HepG2 (cell line): ENCODE measurements around the gene EVI2B. TPM values are rescaled to one million over a fixed set of nuclear protein-coding genes. Genes with fewer than 3 reads are reported as not detected.

Experiments
- ATAC-seq: fragments of 200-7000 bp; cut with Tn5 transposase; 3 replicates; pipeline ENCODE4 v1.9.1; 2020; ENCODE audit warnings: mild to moderate bottlenecking, moderate library complexity
- Bru-seq: library from RNA; stranded (reverse); fragments of 400-500 nt; gene quantifications from one replicate; lab custom pipeline; 2021; lab: Mats Ljungman, UMichigan
- BruChase-seq, 2 experiments: library from RNA; stranded (reverse); fragments of 400-500 nt; gene quantifications; one replicate each; lab custom pipeline; 2021; lab: Mats Ljungman, UMichigan
- BruUV-seq: library from RNA; stranded (reverse); fragments of 400-500 nt; replicated peaks from 2 replicates; lab custom pipeline; 2021; lab: Mats Ljungman, UMichigan
- CTCF ChIA-PET: fragments of 300-600 bp; formaldehyde crosslinking; extraction: SDS; loops from one replicate; lab custom pipeline; 2021; ENCODE audit warnings: low total read pairs, inconsistent platforms, low intra/inter-chr PET ratio; lab: Yijun Ruan, JAX
- POLR2A ChIA-PET: fragments of 350-600 bp; sonication (Branson Sonifier 250); formaldehyde crosslinking; loops from one replicate; lab custom pipeline; 2020; ENCODE audit warnings: antibody characterized with exemption, inconsistent platforms; lab: Yijun Ruan, JAX
- DNase-seq: peaks from one replicate; pipeline ENCODE4 v3.0.0-alpha.2; 2015; ENCODE audit warnings: low spot score
- FAIRE-seq: peaks from 3 replicates; lab custom pipeline; 2011; peaks lifted over from hg19 to GRCh38; lab: Jason Lieb, UNC
- H2AFZ ChIP-seq: one replicate; pipeline ENCODE4 v1.6.1; 2011; ENCODE audit warnings: low read length, inconsistent platforms
- H3K27ac ChIP-seq: fragments of 300-600 bp; 3 replicates; pipeline ENCODE4 v1.8.0; 2011; ENCODE audit warnings: mixed run types, mild to moderate bottlenecking, mixed read lengths, low read length, inconsistent platforms; ENCODE audit not compliant: insufficient read depth; ENCODE audit errors: extremely low read length
- H3K27me3 ChIP-seq, 2 experiments: fragments of 200-600 bp in 1 of 2; 2 replicates in 1 of 2; 3 replicates in 1 of 2; pipeline versions ENCODE4 v1.6.0 to v1.8.0; 2011; ENCODE audit warnings: low read length in 2 of 2, mild to moderate bottlenecking in 2 of 2, moderate library complexity in 2 of 2, inconsistent platforms in 1 of 2; ENCODE audit not compliant: insufficient read depth in 2 of 2, control insufficient read depth in 1 of 2
- H3K36me3 ChIP-seq, 2 experiments: fragments of 200-600 bp in 1 of 2; replicated peaks in 1 of 2; 2 replicates in 1 of 2; 3 replicates in 1 of 2; pipeline versions ENCODE4 v1.5.1 to v1.8.0; 2011; ENCODE audit warnings: low read length in 2 of 2, inconsistent platforms in 1 of 2; ENCODE audit not compliant: insufficient read depth in 2 of 2, control insufficient read depth in 1 of 2
- H3K4me1 ChIP-seq: 2 replicates; pipeline ENCODE4 v1.5.1; 2012; ENCODE audit warnings: low read length, inconsistent platforms; ENCODE audit not compliant: insufficient read depth
- H3K4me2 ChIP-seq: 2 replicates; pipeline ENCODE4 v1.6.0; 2011; ENCODE audit warnings: low read depth, low read length, inconsistent platforms
- H3K4me3 ChIP-seq, 3 experiments: fragments of 200-600 bp in 1 of 3; sonication (generic), shearing (Covaris generic) in 1 of 3; replicated peaks in 1 of 3; 2 replicates each; pipeline ENCODE4 v1.5.1; 2011 to 2016; ENCODE audit warnings: low read length in 3 of 3, inconsistent platforms in 2 of 3, low read depth in 2 of 3, mild to moderate bottlenecking in 2 of 3, control low read depth in 1 of 3, mixed read lengths in 1 of 3; ENCODE audit not compliant: insufficient read depth in 1 of 3
- H3K79me2 ChIP-seq: one replicate; pipeline ENCODE4 v1.6.1; 2011; ENCODE audit warnings: low read length, inconsistent platforms; ENCODE audit not compliant: insufficient read depth
- H3K9ac ChIP-seq: 2 replicates; pipeline ENCODE4 v1.6.0; 2011; ENCODE audit warnings: mild to moderate bottlenecking, low read depth, low read length, inconsistent platforms; ENCODE audit not compliant: insufficient read depth
- H3K9me3 ChIP-seq: 2 replicates; pipeline ENCODE4 v1.5.1; 2012; ENCODE audit warnings: mild to moderate bottlenecking, low read length
- H4K20me1 ChIP-seq: 2 replicates; pipeline ENCODE4 v1.6.0; 2011; ENCODE audit warnings: inconsistent platforms, mild to moderate bottlenecking, low read length, moderate library complexity; ENCODE audit not compliant: insufficient read depth
- ARID5B ChIP-seq: IDR thresholded peaks from 2 replicates; pipeline ENCODE4 v1.4.0; 2020; ENCODE audit warnings: mild to moderate bottlenecking, missing genetic modification reagents
- BORCS8-MEF2B ChIP-seq: sonication (generic); formaldehyde crosslinking; IDR thresholded peaks from 2 replicates; pipeline ENCODE4 v1.8.0; 2022; ENCODE audit warnings: mild to moderate bottlenecking, missing genetic modification reagents
- FOXM1 ChIP-seq: sonication (generic); formaldehyde crosslinking; IDR thresholded peaks from 2 replicates; pipeline ENCODE4 v1.5.0; 2020; ENCODE audit warnings: missing genetic modification reagents
- KLF6 ChIP-seq: IDR thresholded peaks from 2 replicates; pipeline ENCODE4 v1.8.0; 2016; ENCODE audit warnings: missing biosample characterization, missing genetic modification reagents
- PCBP2 ChIP-seq: fragments of 200-400 bp; formaldehyde crosslinking; optimal IDR thresholded peaks from 2 replicates; pipeline ENCODE3; 2018; ENCODE audit warnings: low read length, low read depth; ENCODE audit not compliant: poor library complexity, severe bottlenecking
- SPEN ChIP-seq: sonication (generic); formaldehyde crosslinking; IDR thresholded peaks from 2 replicates; pipeline ENCODE4 v1.5.1; 2020; ENCODE audit warnings: low read depth, mild to moderate bottlenecking, missing genetic modification reagents
- UBTF ChIP-seq: sonication (generic); formaldehyde crosslinking; IDR thresholded peaks from 2 replicates; pipeline ENCODE4 v1.4.0; 2020; ENCODE audit warnings: mild to moderate bottlenecking, missing genetic modification reagents
- ZNF280B ChIP-seq: sonication (generic); formaldehyde crosslinking; IDR thresholded peaks from 2 replicates; pipeline ENCODE4 v1.5.0; 2020; ENCODE audit warnings: missing genetic modification reagents, mild to moderate bottlenecking, borderline replicate concordance
- ZNF530 ChIP-seq: sonication (generic); formaldehyde crosslinking; IDR thresholded peaks from 2 replicates; pipeline ENCODE4 v1.5.0; 2020; ENCODE audit warnings: low read depth, mild to moderate bottlenecking, missing genetic modification reagents
- WGBS: methylation state at CpG from one replicate; pipeline ENCODE4 v1.1.6; 2017; ENCODE audit warnings: low lambda C conversion rate; 5-methylcytosine and 5-hydroxymethylcytosine counted together
- in situ Hi-C: cut with HindIII; loops from 2 replicates; pipeline ENCODE4 v1.10.0; 2017; ENCODE audit warnings: low pct_unique_long_range_greater_than_20kb; ENCODE audit not compliant: extremely low pct_ligation_motif_present
- intact Hi-C: fragments of 100-400 bp; cut with micrococcal nuclease; formaldehyde crosslinking; loops from one replicate; pipeline ENCODE4 v1.10.0; 2022; ENCODE audit not compliant: unreplicated experiment
- long read RNA-seq, 2 experiments: library from RNA in 1 of 2; library from polyadenylated mRNA in 1 of 2; stranded (forward) in 1 of 2; unstranded in 1 of 2; transcript quantifications; one replicate each; pipeline ENCODE4 v2.0.0, GENCODE V29; 2019 to 2022
- polyA minus RNA-seq, 3 experiments: library from RNA; depleted of rRNA, polyadenylated mRNA; stranded (reverse); fragments of >200 nt; gene quantifications; 2 replicates each; pipeline ENCODE4 v1.2.3, GENCODE V29; 2011; ENCODE audit warnings: low replicate concordance in 1 of 3
- polyA plus RNA-seq, 8 experiments: library from polyadenylated mRNA; depleted of rRNA in 3 of 8; stranded (reverse) in 7 of 8; unstranded in 1 of 8; fragments of >200 nt; fragmentation: Illumina TruSeq in 4 of 8; extraction: Trizol in 4 of 8; gene quantifications; 2 replicates each; pipeline versions ENCODE4 v1.2.1 to v1.2.3, GENCODE V29; 2011 to 2016; ENCODE audit warnings: low read depth in 4 of 8, missing spikeins in 1 of 8, mixed read lengths in 1 of 8; ENCODE audit not compliant: insufficient read depth in 1 of 8
- total RNA-seq, 5 experiments: library from RNA; depleted of rRNA; stranded (reverse); fragments of >200 nt; fragmentation: Illumina TruSeq; extraction: Trizol; gene quantifications; 2 replicates each; pipeline ENCODE4 v1.2.3, GENCODE V29; 2016; ENCODE audit warnings: low read depth in 1 of 5

The EVI2B gene
- not detected in 2 replicates for total RNA-seq (2016; rRNA removed; fragmentation: Illumina TruSeq; extraction: Trizol)
- not detected in 2 replicates for total RNA-seq (2016; cell fraction: cytosol; rRNA removed; fragmentation: Illumina TruSeq; extraction: Trizol; ENCODE audit: low read depth)
- not detected in 2 replicates for total RNA-seq (2016; cell fraction: insoluble cytoplasmic fraction; rRNA removed; fragmentation: Illumina TruSeq; extraction: Trizol)
- total RNA-seq (2016; cell fraction: membrane; rRNA removed; fragmentation: Illumina TruSeq; extraction: Trizol), result not detected in 2 replicates
- total RNA-seq (2016; cell fraction: nucleus; rRNA removed; fragmentation: Illumina TruSeq; extraction: Trizol), result not detected in 2 replicates
- polyA plus RNA-seq (2011; rRNA removed), result not detected in 2 replicates
- polyA plus RNA-seq (2011; cell fraction: cytosol; rRNA removed), result not detected in 2 replicates
- polyA plus RNA-seq (2011; cell fraction: nucleus; rRNA removed), result not detected in 2 replicates
- not detected in 2 replicates for polyA plus RNA-seq (2012)
- polyA plus RNA-seq (2016; cell fraction: cytosol; fragmentation: Illumina TruSeq; extraction: Trizol; ENCODE audit: low read depth), result not detected in 2 replicates
- not detected in 2 replicates for polyA plus RNA-seq (2016; cell fraction: insoluble cytoplasmic fraction; fragmentation: Illumina TruSeq; extraction: Trizol; ENCODE audit: low read depth)
- not detected in 2 replicates for polyA plus RNA-seq (2016; cell fraction: membrane; fragmentation: Illumina TruSeq; extraction: Trizol; ENCODE audit: low read depth)
- polyA plus RNA-seq (2016; cell fraction: nucleus; fragmentation: Illumina TruSeq; extraction: Trizol; ENCODE audit: insufficient read depth, low read depth), result not detected in 2 replicates
- not detected in 2 replicates for polyA minus RNA-seq (2011; rRNA and poly(A)+ RNA removed; ENCODE audit: low replicate concordance)
- polyA minus RNA-seq (2011; cell fraction: cytosol; rRNA and poly(A)+ RNA removed), result not detected in 2 replicates
- 0.13 TPM in 1 of 2 replicates, not detected in the other for polyA minus RNA-seq (2011; cell fraction: nucleus; rRNA and poly(A)+ RNA removed)
- Bru-seq, nascent RNA, result not detected
- BruChase-seq, experiment 1, labeled RNA remaining after a 6-hour chase, result not detected
- BruChase-seq, experiment 2, labeled RNA remaining after a 2-hour chase, result percentile 20 among the genes with signal in this experiment
- long read RNA-seq, experiment 1, result 0 reads
- long read RNA-seq, experiment 2, result 0 reads

- ChIA-PET CTCF (no interaction called here), POLR2A (no interaction called here)
- no peak within 1 kb of the TSS for H3K9ac ChIP-seq
- H3K36me3 ChIP-seq, result no peaks in the 10 kb centered on the region
- no peak for ATAC-seq
- H3K4me1 ChIP-seq, result no peaks in the 10 kb centered on the region
- no peak for DNase-seq
- H3K27ac ChIP-seq, result no peak within 1 kb of the TSS
- H3K4me3 ChIP-seq, result no peak within 1 kb of the TSS
- intact Hi-C loops (no loop called here), in situ Hi-C loops (no loop called here)
- BruUV-seq, result no TSS peak
- no peak within 1 kb of the TSS for H2AFZ ChIP-seq
- no peaks in the 10 kb centered on the region for H4K20me1 ChIP-seq
- H3K9me3 ChIP-seq, result no peaks in the 10 kb centered on the region
- H3K27me3 ChIP-seq, result no peaks in the 10 kb centered on the region
- H3K4me2 ChIP-seq, result no peak within 1 kb of the TSS
- no peak for FAIRE-seq
- 91% methylated on average over 3 of the region's 3 CpGs for WGBS
- no peaks in the 10 kb centered on the region for H3K79me2 ChIP-seq
- TF ChIP-seq ARID5B (CRISPR knock-in tag) (no peak), FOXM1 (CRISPR knock-in tag) (no peak), BORCS8-MEF2B (CRISPR knock-in tag) (no peak), ZNF280B (CRISPR knock-in tag) (no peak), SPEN (no peak), ZNF530 (CRISPR knock-in tag) (no peak), KLF6 (CRISPR knock-in tag) (no peak), PCBP2 (no peak), UBTF (CRISPR knock-in tag) (no peak)
Observed at GRCh38 chr17:31313982-31314781, at the start of gene EVI2B. Gene EVI2B (minus strand): TSS chr17:31314054. CDS start chr17:31305609, 8,445 bp downstream.
